Measurements from ENCODE around the gene MYBBP1A. TPM values are rescaled to one million over a fixed set of nuclear protein-coding genes. Genes with fewer than 3 reads are reported as not detected.

MYBBP1A gene
- total RNA-seq, 1 experiment from 2014 or later: 163 TPM

GRCh38 chr17:4544951-4545216 lies 10.3 kb downstream of the MYBBP1A start (continued):
- TF ChIP-seq STAT6 (CRISPR knock-in tag; conservative IDR thresholded peaks at IDR 0.05; ENCODE audit: low read depth) (no peak), ZNF425 (CRISPR knock-in tag; conservative IDR thresholded peaks at IDR 0.05) (no peak), PRRX2 (CRISPR knock-in tag; IDR thresholded peaks at IDR 0.05) (no peak), MAX (CRISPR knock-in tag; IDR thresholded peaks at IDR 0.05) (no peak), E2F1 (CRISPR knock-in tag; IDR thresholded peaks at IDR 0.05) (no peak), NFE2L1 (CRISPR knock-in tag; IDR thresholded peaks at IDR 0.05) (no peak), USF2 (CRISPR knock-in tag; IDR thresholded peaks at IDR 0.05) (no peak), ELF4 (CRISPR knock-in tag; IDR thresholded peaks at IDR 0.05; ENCODE audit: low read depth) (no peak)

- no peak for DNase-seq (ENCODE audit: low spot score)
- H3K27ac Mint-ChIP-seq: no peak overlapping the region
- no peaks in the 10 kb centered on the region for H3K27me3 Mint-ChIP-seq (ENCODE audit: low read depth)
- POLR2A ChIA-PET: no interaction called here
- TF ChIP-seq TCF7 (CRISPR knock-in tag; IDR thresholded peaks at IDR 0.05; ENCODE audit: low read depth): no peak
- peaks cover 37% of the 10 kb centered on the region for H3K36me3 Mint-ChIP-seq
- H3K9me3 Mint-ChIP-seq: no peaks in the 10 kb centered on the region
- ATAC-seq: no peak
- CTCF ChIA-PET: interaction anchor here (0.6 to 1.7 kb wide), 3 partner anchors 11 to 123 kb away, joined by 3 to 8 read pairs (median 6); partner anchors contain the start of gene MYBBP1A
- no peak overlapping the region for H3K4me3 Mint-ChIP-seq
- no peaks in the 10 kb centered on the region for H3K4me1 Mint-ChIP-seq
Measured at GRCh38 chr17:4544135-4544950, 10.8 kb downstream of the MYBBP1A start.

GRCh38 chr17:4543557-4544026 lies 11.6 kb downstream of the MYBBP1A start:
- H3K9me3 Mint-ChIP-seq: no peaks in the 10 kb centered on the region
- DNase-seq (ENCODE audit: low spot score) (no peak), ATAC-seq (no peak)
- H3K27ac Mint-ChIP-seq: no peak overlapping the region
- TF ChIP-seq USF1 (CRISPR knock-in tag; IDR thresholded peaks at IDR 0.05): no peak
- TF ChIP-seq SMAD4 (CRISPR knock-in tag; IDR thresholded peaks at IDR 0.05): no peak
- no peak for TF ChIP-seq NR2C2 (CRISPR knock-in tag; IDR thresholded peaks at IDR 0.05)
- TF ChIP-seq GRHL2 (CRISPR knock-in tag; IDR thresholded peaks at IDR 0.05; ENCODE audit: insufficient replicate concordance, severe bottlenecking): no peak
- TF ChIP-seq TEAD1 (CRISPR knock-in tag; IDR thresholded peaks at IDR 0.05): no peak
- TF ChIP-seq ZBTB21 (CRISPR knock-in tag; IDR thresholded peaks at IDR 0.05; ENCODE audit: borderline replicate concordance): no peak
- H3K36me3 Mint-ChIP-seq: peaks cover 34% of the 10 kb centered on the region
- POLR2A ChIA-PET: no interaction called here
- CTCF ChIA-PET: interaction anchor here (1.0 kb wide), 1 partner anchor 12 kb away, joined by 3 read pairs; the partner anchor contains the start of gene MYBBP1A
- H3K27me3 Mint-ChIP-seq (ENCODE audit: low read depth): no peaks in the 10 kb centered on the region
- H3K4me3 Mint-ChIP-seq: no peak overlapping the region
- no peaks in the 10 kb centered on the region for H3K4me1 Mint-ChIP-seq
